ENCODE measurements around the gene MGAT4A.

GRCh38 chr2:98708396-98709186, 22.3 kb downstream of the MGAT4A start:
- TF ChIP-seq NFIC (IDR thresholded peaks at IDR 0.05), result no peak
- TF ChIP-seq YY1 (IDR thresholded peaks at IDR 0.05; ENCODE audit: low read depth), result no peak
